Body of pancreas (tissue), 4 donors: ENCODE data around the gene ALOX12. TPM values are rescaled to one million over a fixed set of nuclear protein-coding genes. Genes with fewer than 3 reads are reported as not detected.

Experiments used
- ATAC-seq: fragments of 150-250 bp; one replicate; pipeline ENCODE4 v1.9.1; 2016
- DNase-seq, 4 donors: peaks; one replicate each; pipeline ENCODE4 v3.0.0-alpha.2; 2019
- H3K27ac ChIP-seq, 4 donors: fragments of 200-600 bp; sonication (generic); 1 replicate in 3 of 4; 2 replicates in 1 of 4; pipeline versions ENCODE4 v1.5.1 to v1.6.1; 2016 to 2019; ENCODE audit warnings: mild to moderate bottlenecking in 1 of 4, mixed read lengths in 1 of 4, moderate library complexity in 1 of 4
- H3K27me3 ChIP-seq, 2 donors: fragments of 200-600 bp; sonication (generic); one replicate each; pipeline ENCODE4 v1.6.0; 2016; ENCODE audit warnings: mild to moderate bottlenecking in 1 of 2
- H3K36me3 ChIP-seq, 2 donors: fragments of 200-600 bp; sonication (generic); replicated peaks in 1 of 2; 2 replicates each; pipeline ENCODE4 v1.5.1; 2016; ENCODE audit warnings: low read depth in 2 of 2; ENCODE audit not compliant: insufficient read depth in 1 of 2
- H3K4me1 ChIP-seq: fragments of 200-600 bp; sonication (generic); one replicate; pipeline ENCODE4 v1.6.0; 2016
- H3K4me3 ChIP-seq, 2 donors: fragments of 200-600 bp; sonication (generic); 1 replicate in 1 of 2; 2 replicates in 1 of 2; pipeline ENCODE4 v1.5.1; 2016 to 2019
- H3K9me3 ChIP-seq, 3 donors: fragments of 200-600 bp; sonication (generic); 1 replicate in 2 of 3; 2 replicates in 1 of 3; pipeline ENCODE4 v1.5.1; 2016
- CTCF ChIP-seq, 7 experiments: fragments of 450-650 bp in 4 of 7; fragments of 200-600 bp in 3 of 7; sonication (generic) in 3 of 7; IDR thresholded peaks; one replicate each; pipeline ENCODE4 v1.5.1; 2016 to 2019; ENCODE audit warnings: antibody characterized with exemption in 7 of 7
- POLR2A ChIP-seq, 3 donors: fragments of 450-650 bp; IDR thresholded peaks; one replicate each; pipeline ENCODE4 v1.6.1; 2016; ENCODE audit warnings: antibody characterized with exemption in 3 of 3, mild to moderate bottlenecking in 2 of 3
- WGBS, 2 donors: methylation state at CpG; one replicate each; pipeline ENCODE4 v1.1.5; 2017; 5-methylcytosine and 5-hydroxymethylcytosine counted together
- intact Hi-C: fragments of 100-400 bp; cut with DNase I; formaldehyde crosslinking; loops from one replicate; pipeline ENCODE4 v1.15.1; 2023
- total RNA-seq, 2 donors: library from RNA; depleted of rRNA; stranded (reverse); fragments of >200 nt; gene quantifications; one replicate each; pipeline ENCODE4 v1.1.0, GENCODE V29; 2016

Gene ALOX12
- total RNA-seq, 2 donors from 2014 or later, result not detected

DNA sequence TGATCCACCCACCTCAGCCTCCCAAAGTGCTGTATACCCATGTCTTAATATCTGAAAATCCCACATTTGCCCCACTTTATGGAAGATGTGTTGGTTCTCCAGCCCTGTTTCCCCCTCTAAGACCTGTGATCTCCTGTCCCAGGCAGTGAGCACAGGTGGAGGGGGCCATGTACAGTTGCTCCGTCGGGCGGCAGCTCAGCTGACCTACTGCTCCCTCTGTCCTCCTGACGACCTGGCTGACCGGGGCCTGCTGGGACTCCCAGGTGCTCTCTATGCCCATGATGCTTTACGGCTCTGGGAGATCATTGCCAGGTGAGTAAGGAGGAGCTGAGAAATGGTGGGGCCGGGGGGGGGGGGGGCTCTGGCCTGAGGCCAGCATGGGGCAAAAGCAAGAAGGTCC is 9.9 kb downstream of the ALOX12 start:
- TF ChIP-seq POLR2A (IDR thresholded peaks at IDR 0.05) (no peak), CTCF (IDR thresholded peaks at IDR 0.05) (no peak)
- DNase-seq, result no peak
- Histone ChIP-seq H3K27ac (no peak overlapping the region), H3K4me3 (no peak overlapping the region), H3K4me1 (peaks cover 8% of the 10 kb centered on the region), H3K36me3 (peaks cover 6 to 8% of the 10 kb centered on the region in 2 donors), H3K9me3 (no peaks in the 10 kb centered on the region), H3K27me3 (no peaks in the 10 kb centered on the region)
- intact Hi-C loops, result loop anchor here (10.0 kb wide), 1 partner anchor 91 kb away; no protein-coding TSS in a partner anchor
- ATAC-seq, result no peak
- WGBS, 2 donors, result 77% methylated on average over 6 of the region's 7 CpGs; no CpG with 5 or more reads in 1 of the 2 donors

GRCh38 chr17:7007143-7007542 is 11.3 kb downstream of the ALOX12 start:
- H3K4me3 ChIP-seq, result no peak overlapping the region
- H3K27me3 ChIP-seq, result no peaks in the 10 kb centered on the region
- no peak for ATAC-seq
- DNase-seq, result no peak
- intact Hi-C loops, result loop anchor here (10.0 kb wide), 1 partner anchor 92 kb away; no protein-coding TSS in a partner anchor
- H3K4me1 ChIP-seq, result peaks cover 19% of the 10 kb centered on the region
- no peak overlapping the region for H3K27ac ChIP-seq
- no peaks in the 10 kb centered on the region for H3K9me3 ChIP-seq
- 75 to 82% methylated on average over 2 of the region's 2 CpGs for WGBS, 2 donors
- no peak for TF ChIP-seq POLR2A (IDR thresholded peaks at IDR 0.05)
- H3K36me3 ChIP-seq, result peaks cover 3 to 4% of the 10 kb centered on the region in 2 donors

DNA sequence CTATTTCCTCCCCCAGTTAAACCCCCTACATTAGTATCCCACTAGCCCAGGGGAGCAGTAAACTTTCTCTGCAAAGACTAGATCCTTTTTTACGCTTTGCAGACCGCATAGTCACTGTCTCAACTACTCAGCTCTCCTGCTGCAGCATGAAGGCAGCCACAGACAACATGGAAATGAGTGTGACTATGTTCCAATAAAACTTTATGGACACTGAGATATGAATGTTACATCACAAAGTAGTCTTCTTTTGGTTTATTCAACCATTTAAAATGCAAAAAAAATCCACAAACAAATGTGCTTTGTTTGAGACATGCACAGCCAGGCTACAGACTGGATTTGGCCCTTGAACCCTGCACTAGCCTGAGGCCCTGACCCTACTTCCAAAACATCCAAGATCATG is 14.7 kb downstream of the ALOX12 start:
- H3K27ac ChIP-seq, result no peak overlapping the region
- no peaks in the 10 kb centered on the region for H3K9me3 ChIP-seq
- 95 to 100% methylated on average over 2 of the region's 2 CpGs for WGBS, 2 donors

GRCh38 chr17:7011415-7011814 is 15.6 kb downstream of the ALOX12 start:
- TF ChIP-seq CTCF (IDR thresholded peaks at IDR 0.05) (no peak), POLR2A (IDR thresholded peaks at IDR 0.05) (no peak)
- Histone ChIP-seq H3K27me3 (no peaks in the 10 kb centered on the region), H3K9me3 (no peaks in the 10 kb centered on the region), H3K4me3 (peak overlapping the region; percentile 32 to 76), H3K36me3 (no peaks in the 10 kb centered on the region), H3K4me1 (peaks cover 38% of the 10 kb centered on the region), H3K27ac (peak overlapping the region in 2 of 4 donors; percentile 96)
- DNase-seq, result no peak
- ATAC-seq, result no peak
- 25 to 32% methylated on average over 14 of the region's 14 CpGs for WGBS, 2 donors
- intact Hi-C loops, result no loop called here

More for the DNA sequence above, 14.7 kb downstream of the ALOX12 start:
- intact Hi-C loops, result no loop called here
- TF ChIP-seq POLR2A (IDR thresholded peaks at IDR 0.05), result no peak
- no peak for TF ChIP-seq CTCF (IDR thresholded peaks at IDR 0.05)
- ATAC-seq (no peak), DNase-seq (no peak)
- Histone ChIP-seq H3K36me3 (no peaks in the 10 kb centered on the region), H3K4me1 (peaks cover 34% of the 10 kb centered on the region), H3K27me3 (no peaks in the 10 kb centered on the region), H3K4me3 (no peak overlapping the region)

- no peaks in the 10 kb centered on the region for H3K27me3 ChIP-seq
- H3K9me3 ChIP-seq, result no peaks in the 10 kb centered on the region
- no peak for ATAC-seq
- H3K4me1 ChIP-seq, result peaks cover 38% of the 10 kb centered on the region
- 0 to 1% methylated on average over 6 of the region's 6 CpGs for WGBS, 2 donors
- H3K4me3 ChIP-seq, result peak overlapping the region; percentile 32 to 76
- TF ChIP-seq CTCF (IDR thresholded peaks at IDR 0.05) (no peak), POLR2A (IDR thresholded peaks at IDR 0.05) (no peak)
- DNase-seq, result no peak
- intact Hi-C loops, result no loop called here
- no peaks in the 10 kb centered on the region for H3K36me3 ChIP-seq
- peak overlapping the region; percentile 94 to 97 (median 96) for H3K27ac ChIP-seq
Observed at GRCh38 chr17:7011942-7012254, 16.0 kb downstream of the ALOX12 start.
